Retinal pigment epithelial cell (primary cell): ENCODE measurements around the gene COQ4.

Experiments
- DNase-seq: peaks from one replicate; pipeline ENCODE4 v3.0.0-alpha.2; 2010; ENCODE audit warnings: low read depth
- H3K4me3 ChIP-seq: 2 replicates; pipeline ENCODE4 v1.5.1; 2011; ENCODE audit warnings: mild to moderate bottlenecking, low read length, control low read depth, moderate library complexity
- CTCF ChIP-seq: conservative IDR thresholded peaks from 2 replicates; pipeline ENCODE4 v1.5.1; 2011; ENCODE audit warnings: low read depth, low read length, control low read depth, inconsistent platforms

COQ4 gene

GRCh38 chr9:128342971-128343680, 20.5 kb downstream of the COQ4 start:
- no peak overlapping the region for H3K4me3 ChIP-seq
- no peak for DNase-seq
- TF ChIP-seq CTCF, result no peak

DNA sequence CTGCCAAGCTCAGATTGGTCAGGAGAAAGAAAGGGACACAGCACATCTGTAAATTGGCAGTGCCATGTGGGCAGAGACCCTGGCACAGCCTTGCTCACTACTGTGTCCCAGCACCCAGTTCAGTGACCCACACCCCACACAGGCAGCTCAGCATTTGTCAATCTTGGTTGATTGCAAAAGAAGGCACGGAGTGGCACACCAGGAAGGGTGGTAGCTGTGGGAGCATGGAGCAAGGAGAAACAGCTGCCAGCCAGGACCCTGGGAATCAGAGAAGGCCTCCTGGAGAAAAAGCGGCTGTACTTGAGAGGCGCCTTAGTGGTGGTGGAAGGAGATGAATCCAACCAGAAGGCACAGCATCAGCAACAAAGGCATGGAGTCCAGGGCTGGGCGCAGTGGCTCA, 21.2 kb downstream of the COQ4 start:
- no peak for TF ChIP-seq CTCF
- H3K4me3 ChIP-seq, result no peak overlapping the region
- DNase-seq, result no peak

DNA sequence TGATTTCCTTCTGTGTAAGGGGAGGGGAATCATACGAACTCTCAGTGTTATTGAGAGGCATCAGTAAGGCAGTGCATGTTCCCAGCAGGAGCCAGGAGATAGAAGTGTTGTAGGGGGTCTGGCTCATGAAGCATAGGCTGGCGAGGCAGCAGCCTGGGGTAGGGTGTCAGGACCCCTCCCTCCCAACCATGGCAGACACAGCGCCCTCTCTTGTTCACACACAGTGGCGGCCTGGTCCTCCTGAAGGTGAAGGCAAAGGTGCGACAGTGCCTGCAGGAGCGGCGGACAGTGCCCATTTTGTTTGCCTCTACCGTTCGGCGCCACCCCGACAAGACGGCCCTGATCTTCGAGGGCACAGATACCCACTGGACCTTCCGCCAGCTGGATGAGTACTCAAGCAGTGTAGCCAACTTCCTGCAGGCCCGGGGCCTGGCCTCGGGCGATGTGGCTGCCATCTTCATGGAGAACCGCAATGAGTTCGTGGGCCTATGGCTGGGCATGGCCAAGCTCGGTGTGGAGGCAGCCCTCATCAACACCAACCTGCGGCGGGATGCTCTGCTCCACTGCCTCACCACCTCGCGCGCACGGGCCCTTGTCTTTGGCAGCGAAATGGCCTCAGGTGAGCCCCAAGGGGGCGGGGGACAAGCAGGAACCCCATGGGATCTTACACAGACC, 22.4 kb downstream of the COQ4 start:
- TF ChIP-seq CTCF, result no peak
- DNase-seq, result no peak
- no peak overlapping the region for H3K4me3 ChIP-seq

- no peak for DNase-seq
- no peak for TF ChIP-seq CTCF
- no peak overlapping the region for H3K4me3 ChIP-seq
Observed at GRCh38 chr9:128349125-128349524, 26.5 kb downstream of the COQ4 start.

GRCh38 chr9:128349772-128350171, 27.1 kb downstream of the COQ4 start:
- DNase-seq, result no peak
- no peak for TF ChIP-seq CTCF
- H3K4me3 ChIP-seq, result no peak overlapping the region

- no peak overlapping the region for H3K4me3 ChIP-seq
- no peak for TF ChIP-seq CTCF
- DNase-seq, result no peak
Observed at GRCh38 chr9:128355451-128355850, 32.8 kb downstream of the COQ4 start.

- no peak overlapping the region for H3K4me3 ChIP-seq
- TF ChIP-seq CTCF, result no peak
- DNase-seq, result no peak
Observed at GRCh38 chr9:128358090-128358489, 35.5 kb downstream of the COQ4 start.
